Measurements from ENCODE around the gene PRKACB. TPM values are rescaled to one million over a fixed set of nuclear protein-coding genes. Genes with fewer than 3 reads are reported as not detected.

PRKACB gene
- total and polyA plus RNA-seq, 10 of the 15 experiments (the other 5 are each of a cell fraction or from before 2014, with no cell fraction given) = 3.1 to 9.0 (median 7.1) TPM; not detected in 1

- no peak for TF ChIP-seq ZNF687 (IDR thresholded peaks at IDR 0.05)
- no peak for TF ChIP-seq NR2F1 (conservative IDR thresholded peaks at IDR 0.05)
- no peak for TF ChIP-seq RCOR1 (conservative IDR thresholded peaks at IDR 0.05; ENCODE audit: low read depth, low read length)
- TF ChIP-seq JUNB (IDR thresholded peaks at IDR 0.05) = no peak
- TF ChIP-seq CHD2 (IDR thresholded peaks at IDR 0.05; ENCODE audit: borderline replicate concordance, low read depth, low read length) = no peak
- TF ChIP-seq HDGF (IDR thresholded peaks at IDR 0.05) = no peak
- no peak for TF ChIP-seq NFIC (IDR thresholded peaks at IDR 0.05; ENCODE audit: low read depth, low read length)
- TF ChIP-seq NR2C1 (IDR thresholded peaks at IDR 0.05) = no peak
Measured at GRCh38 chr1:84141182-84142003, 2.7 kb upstream of the PRKACB start (continued).

- ChIA-PET CTCF (interaction anchor here (1.3 to 2.5 kb wide), 3 partner anchors 289 to 627 kb away, joined by 4 to 18 read pairs (median 5); no protein-coding TSS in a partner anchor), POLR2A (no interaction called here), RAD21 (ENCODE audit: unreplicated experiment) (interaction anchor here (1.2 kb wide), 1 partner anchor 283 kb away, joined by 3 read pairs; no protein-coding TSS in a partner anchor), SMC1A (ENCODE audit: uncharacterized antibody, unreplicated experiment) (interaction anchor here (0.9 to 1.8 kb wide), 5 partner anchors 9 to 634 kb away, joined by 3 to 14 read pairs (median 3); no protein-coding TSS in a partner anchor)
- Histone ChIP-seq H2AFZ (ENCODE audit: control insufficient read depth, low read depth, low read length) (no peak overlapping the region), H3K9me3 (replicated peaks; ENCODE audit: control insufficient read depth, insufficient read depth, low read length) (no peaks in the 10 kb centered on the region), H3K4me3 (no peak overlapping the region), H4K20me1 (ENCODE audit: control insufficient read depth, insufficient read depth) (no peaks in the 10 kb centered on the region), H3K27ac (ENCODE audit: control insufficient read depth, insufficient read depth) (no peak overlapping the region), H3K9ac (ENCODE audit: control insufficient read depth, insufficient read depth, low read length) (no peak overlapping the region), H3K4me2 (ENCODE audit: control insufficient read depth, insufficient read depth) (no peak overlapping the region), H3K4me1 (ENCODE audit: control insufficient read depth, insufficient read depth, low read length) (no peaks in the 10 kb centered on the region), H3K27me3 (replicated peaks in 1 of 2; ENCODE audit: control insufficient read depth in 2 of 2, insufficient read depth in 2 of 2, low read length in 1 of 2) (no peaks in the 10 kb centered on the region), H3K36me3 (ENCODE audit: control insufficient read depth in 2 of 2, insufficient read depth in 2 of 2, low read length in 1 of 2) (no peaks in the 10 kb centered on the region), H3K79me2 (ENCODE audit: control insufficient read depth, insufficient read depth, low read length) (no peaks in the 10 kb centered on the region)
- intact Hi-C loops (cut with micrococcal nuclease; ENCODE audit: unreplicated experiment) = loop anchor here (10.0 kb wide), 1 partner anchor 480 kb away; no protein-coding TSS in a partner anchor
- DNase-seq (ENCODE audit: low read depth, low spot score) (no peak), ATAC-seq (no peak), FAIRE-seq (no peak)
- WGBS (ENCODE audit: insufficient coverage, insufficient replicate concordance, low lambda C conversion rate, missing lambda C conversion rate) = 3% methylated on average over 2 of the region's 2 CpGs
- in situ Hi-C loops (cut with MboI) = loop anchor here (10.0 to 25.0 kb wide), 2 partner anchors 480 to 617 kb away; no protein-coding TSS in a partner anchor
- no TSS peak for BruUV-seq (replicated peaks)
- no peak for TF ChIP-seq E4F1 (IDR thresholded peaks at IDR 0.05; ENCODE audit: borderline replicate concordance, partially characterized antibody)
- no peak for TF ChIP-seq ASH2L (IDR thresholded peaks at IDR 0.05; ENCODE audit: borderline replicate concordance, low read depth)
- no peak for TF ChIP-seq RELB (IDR thresholded peaks at IDR 0.05; ENCODE audit: low read depth)
- TF ChIP-seq CBFB (IDR thresholded peaks at IDR 0.05; ENCODE audit: low read depth) = no peak
- no peak for TF ChIP-seq YY1 (IDR thresholded peaks at IDR 0.05; ENCODE audit: low read depth, low read length)
- no peak for TF ChIP-seq NR2F1 (conservative IDR thresholded peaks at IDR 0.05)
- no peak for TF ChIP-seq RCOR1 (conservative IDR thresholded peaks at IDR 0.05; ENCODE audit: low read depth, low read length)
Measured at GRCh38 chr1:84145068-84145467, 997 bp downstream of the PRKACB start.
